HCT116 (cell line): ENCODE data around the gene ST3GAL2. TPM values are rescaled to one million over a fixed set of nuclear protein-coding genes. Genes with fewer than 3 reads are reported as not detected.

Experiments
- ATAC-seq: fragments of 200-7000 bp; cut with Tn5 transposase; 2 replicates; pipeline ENCODE4 v1.9.1; 2020; ENCODE audit warnings: mild to moderate bottlenecking, moderate library complexity
- BruUV-seq: library from RNA; stranded (reverse); fragments of 400-500 nt; replicated peaks from 2 replicates; lab custom pipeline; 2021; lab: Mats Ljungman, UMichigan
- CTCF ChIA-PET: fragments of 300-600 bp; sonication (Branson Sonifier 250); formaldehyde crosslinking; loops from one replicate; lab custom pipeline; 2021; ENCODE audit warnings: antibody characterized with exemption; lab: Charles Lee
- POLR2A ChIA-PET: fragments of 300-600, 350-600 bp; sonication (Branson Sonifier 250); formaldehyde crosslinking; loops from one replicate; lab custom pipeline; 2021; ENCODE audit warnings: antibody characterized with exemption; lab: Charles Lee
- RAD21 ChIA-PET, 2 experiments: fragments of 300-600 bp; sonication (Branson Sonifier 250); formaldehyde crosslinking; loops; one replicate each; lab custom pipeline; 2023; ENCODE audit warnings: low total read pairs in 2 of 2; ENCODE audit not compliant: uncharacterized antibody in 2 of 2, unreplicated experiment in 2 of 2, low non-redundant PET in 1 of 2; lab: Charles Lee
- DNase-seq: peaks from one replicate; pipeline ENCODE4 v3.0.0-alpha.2; 2010; ENCODE audit warnings: low read depth, low spot score
- H2AFZ ChIP-seq: fragments of 200-600 bp; shearing (Covaris generic), sonication (generic); 2 replicates; pipeline ENCODE4 v1.6.1; 2017; ENCODE audit warnings: low read depth, mixed run types, mixed read lengths, antibody characterized with exemption, low read length; ENCODE audit not compliant: poor library complexity, severe bottlenecking
- H3K27ac ChIP-seq: 2 replicates; pipeline ENCODE4 v1.5.1; 2012; ENCODE audit warnings: low read depth, low read length
- H3K27me3 ChIP-seq: fragments of 200-600 bp; sonication (generic); 2 replicates; pipeline ENCODE4 v1.6.1; 2016; ENCODE audit warnings: mixed run types, low read length, mixed read lengths; ENCODE audit not compliant: insufficient read depth
- H3K36me3 ChIP-seq, 2 experiments: fragments of 200-500 bp in 1 of 2; fragments of 200-600 bp in 1 of 2; sonication (Bioruptor generic) in 1 of 2; sonication (generic) in 1 of 2; 2 replicates each; pipeline versions ENCODE4 v1.5.1 to v1.6.1; 2014 to 2016; ENCODE audit warnings: low read length in 2 of 2, inconsistent platforms in 1 of 2, mixed read lengths in 1 of 2, mixed run types in 1 of 2; ENCODE audit not compliant: insufficient read depth in 2 of 2, control insufficient read depth in 1 of 2
- H3K4me1 ChIP-seq, 2 experiments: fragments of 200-600 bp in 1 of 2; sonication (generic) in 1 of 2; 2 replicates each; pipeline versions ENCODE4 v1.5.1 to v1.6.1; 2012 to 2017; ENCODE audit warnings: low read length in 2 of 2, inconsistent platforms in 1 of 2, mild to moderate bottlenecking in 1 of 2, mixed read lengths in 1 of 2, mixed run types in 1 of 2, moderate library complexity in 1 of 2; ENCODE audit not compliant: insufficient read depth in 2 of 2, control insufficient read depth in 1 of 2
- H3K4me2 ChIP-seq: fragments of 200-600 bp; sonication (generic); 2 replicates; pipeline ENCODE4 v1.6.1; 2017; ENCODE audit warnings: mixed run types, low read length, mixed read lengths
- H3K4me3 ChIP-seq, 2 experiments: fragments of 200-600 bp in 1 of 2; sonication (generic) in 1 of 2; replicated peaks in 1 of 2; 2 replicates each; pipeline ENCODE4 v1.5.1; 2011 to 2016; ENCODE audit warnings: low read length in 2 of 2, control low read depth in 1 of 2, low read depth in 1 of 2, mild to moderate bottlenecking in 1 of 2, mixed read lengths in 1 of 2, mixed run types in 1 of 2
- H3K79me2 ChIP-seq: fragments of 200-600 bp; sonication (generic); 2 replicates; pipeline ENCODE4 v1.6.1; 2017; ENCODE audit warnings: mild to moderate bottlenecking, mixed run types, low read length, moderate library complexity, mixed read lengths; ENCODE audit not compliant: insufficient read depth
- H3K9ac ChIP-seq: fragments of 200-600 bp; sonication (generic); 2 replicates; pipeline ENCODE4 v1.6.1; 2016; ENCODE audit warnings: low read length, mixed read lengths
- H3K9me2 ChIP-seq: fragments of 200-600 bp; sonication (generic), shearing (Covaris generic); 2 replicates; pipeline ENCODE4 v1.6.1; 2017; ENCODE audit warnings: mixed run types, mild to moderate bottlenecking, moderate library complexity; ENCODE audit not compliant: insufficient read depth
- H3K9me3 ChIP-seq, 2 experiments: fragments of 200-500 bp in 1 of 2; fragments of 200-600 bp in 1 of 2; sonication (Bioruptor generic) in 1 of 2; sonication (generic) in 1 of 2; 2 replicates each; pipeline ENCODE4 v1.6.1; 2014 to 2017; ENCODE audit warnings: low read length in 2 of 2, mixed read lengths in 2 of 2, inconsistent platforms in 1 of 2, low read depth in 1 of 2, mild to moderate bottlenecking in 1 of 2, mixed run types in 1 of 2, moderate library complexity in 1 of 2; ENCODE audit not compliant: control insufficient read depth in 1 of 2, insufficient read depth in 1 of 2
- H4K20me1 ChIP-seq: fragments of 200-600 bp; sonication (generic), shearing (Covaris generic); 2 replicates; pipeline ENCODE4 v1.6.1; 2017; ENCODE audit warnings: mixed run types, mild to moderate bottlenecking, moderate library complexity; ENCODE audit not compliant: insufficient read depth
- EGR1 ChIP-seq: IDR thresholded peaks from 2 replicates; pipeline ENCODE4 v1.6.1; 2012; ENCODE audit warnings: low read depth
- ELF1 ChIP-seq: IDR thresholded peaks from 2 replicates; pipeline ENCODE4 v1.6.1; 2012; ENCODE audit warnings: low read depth, borderline replicate concordance
- JUND ChIP-seq: IDR thresholded peaks from 2 replicates; pipeline ENCODE4 v1.6.1; 2012
- POLR2A ChIP-seq: IDR thresholded peaks from 2 replicates; pipeline ENCODE4 v1.7.0; 2011; ENCODE audit warnings: borderline replicate concordance; ENCODE audit not compliant: insufficient read depth, insufficient read length; ENCODE audit errors: extremely low read depth
- RAD21 ChIP-seq: IDR thresholded peaks from 2 replicates; pipeline ENCODE4 v1.6.1; 2012; ENCODE audit warnings: low read depth, mild to moderate bottlenecking
- SRF ChIP-seq: IDR thresholded peaks from 2 replicates; pipeline ENCODE4 v1.6.1; 2012; ENCODE audit warnings: low read depth
- TCF7L2 ChIP-seq: IDR thresholded peaks from 2 replicates; pipeline ENCODE4 v1.7.0; 2011; ENCODE audit warnings: borderline replicate concordance, inconsistent platforms; ENCODE audit not compliant: insufficient read depth, insufficient read length; ENCODE audit errors: extremely low read depth
- ZFX ChIP-seq: fragments of 450-650 bp; IDR thresholded peaks from 2 replicates; pipeline ENCODE4 v1.6.1; 2017
- intact Hi-C: fragments of 100-400 bp; cut with micrococcal nuclease; formaldehyde crosslinking; loops from 2 replicates; pipeline ENCODE4 v1.10.0; 2022
- total RNA-seq: library from RNA; stranded (reverse); gene quantifications from one replicate; pipeline ENCODE4 v1.2.1, GENCODE V29; 2021; ENCODE audit not compliant: unreplicated experiment
- TF ChIP-seq, protein P1 (sequence below), 3 experiments: fragments of 200-600 bp in 1 of 3; sonication (generic) in 1 of 3; IDR thresholded peaks in 2 of 3; conservative IDR thresholded peaks in 1 of 3; 2 replicates each; pipeline ENCODE4 v1.5.1; 2012 to 2017; ENCODE audit warnings: low read depth in 2 of 3, low read length in 2 of 3, antibody characterized with exemption in 1 of 3, borderline replicate concordance in 1 of 3, control low read depth in 1 of 3, mild to moderate bottlenecking in 1 of 3, mixed read lengths in 1 of 3, mixed run types in 1 of 3, moderate library complexity in 1 of 3; ENCODE audit not compliant: insufficient read depth in 1 of 3

Gene ST3GAL2
- total RNA-seq, 1 experiment from 2014 or later: 9.5 TPM

DNA sequence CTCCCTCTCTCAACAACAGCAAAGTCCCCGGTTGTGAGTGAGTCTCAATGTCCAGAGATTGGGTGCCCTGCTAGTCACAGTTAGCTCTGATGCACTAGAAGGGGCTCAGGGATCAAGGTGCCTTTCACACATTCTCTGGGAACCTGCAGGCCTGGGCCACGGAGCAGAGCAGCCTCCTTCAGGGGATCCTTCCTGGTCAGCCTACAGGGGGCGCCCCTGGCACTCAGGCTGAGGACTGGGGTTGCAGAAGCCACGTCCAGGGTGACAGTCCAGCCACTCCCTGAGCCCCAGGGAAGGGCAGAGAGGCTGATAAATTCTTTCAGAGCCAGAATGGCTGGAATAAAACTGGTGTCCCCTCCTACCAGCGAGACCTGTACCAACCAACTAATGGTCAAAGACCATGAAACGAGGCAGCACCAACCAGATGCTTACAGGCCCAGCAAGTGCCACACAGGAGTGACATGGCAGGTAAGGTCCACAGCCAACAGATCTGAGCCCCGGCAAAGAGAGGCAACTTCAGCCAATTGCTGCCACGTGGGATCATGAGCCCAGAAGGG lies 43.5 kb downstream of the ST3GAL2 start:
- no TSS peak for BruUV-seq
- no peak overlapping the region for H3K4me3 ChIP-seq
- no peak for TF ChIP-seq EGR1
- no peak for TF ChIP-seq ELF1
- TF ChIP-seq POLR2A: no peak
- no peak for TF ChIP-seq SRF
- TF ChIP-seq ZFX: no peak
- peak; percentile 94 for TF ChIP-seq RAD21
- TF ChIP-seq, protein P1, sequence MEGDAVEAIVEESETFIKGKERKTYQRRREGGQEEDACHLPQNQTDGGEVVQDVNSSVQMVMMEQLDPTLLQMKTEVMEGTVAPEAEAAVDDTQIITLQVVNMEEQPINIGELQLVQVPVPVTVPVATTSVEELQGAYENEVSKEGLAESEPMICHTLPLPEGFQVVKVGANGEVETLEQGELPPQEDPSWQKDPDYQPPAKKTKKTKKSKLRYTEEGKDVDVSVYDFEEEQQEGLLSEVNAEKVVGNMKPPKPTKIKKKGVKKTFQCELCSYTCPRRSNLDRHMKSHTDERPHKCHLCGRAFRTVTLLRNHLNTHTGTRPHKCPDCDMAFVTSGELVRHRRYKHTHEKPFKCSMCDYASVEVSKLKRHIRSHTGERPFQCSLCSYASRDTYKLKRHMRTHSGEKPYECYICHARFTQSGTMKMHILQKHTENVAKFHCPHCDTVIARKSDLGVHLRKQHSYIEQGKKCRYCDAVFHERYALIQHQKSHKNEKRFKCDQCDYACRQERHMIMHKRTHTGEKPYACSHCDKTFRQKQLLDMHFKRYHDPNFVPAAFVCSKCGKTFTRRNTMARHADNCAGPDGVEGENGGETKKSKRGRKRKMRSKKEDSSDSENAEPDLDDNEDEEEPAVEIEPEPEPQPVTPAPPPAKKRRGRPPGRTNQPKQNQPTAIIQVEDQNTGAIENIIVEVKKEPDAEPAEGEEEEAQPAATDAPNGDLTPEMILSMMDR (IDR thresholded peaks at IDR 0.05 in 2 of 3, conservative IDR thresholded peaks at IDR 0.05 in 1 of 3; ENCODE audit: borderline replicate concordance in 1 of 3, insufficient read depth in 1 of 3, low read depth in 2 of 3, low read length in 2 of 3): peak; percentile 80 to 93 (median 91)
- TF ChIP-seq TCF7L2: no peak
- no peak for TF ChIP-seq JUND
- TF ChIP-seq, all 23 proteins: peak for 2
- Histone ChIP-seq H3K9ac (no peak overlapping the region), H3K27me3 (no peaks in the 10 kb centered on the region), H3K4me1 (peaks cover 0 to 29% of the 10 kb centered on the region in 2 experiments; a peak in 3 of 4 replicates), H2AFZ (no peak overlapping the region), H3K79me2 (no peaks in the 10 kb centered on the region), H3K4me2 (peak overlapping the region; percentile 17; the same call in 1 of the 2 replicates), H3K27ac (no peak overlapping the region), H3K9me3 (no peaks in the 10 kb centered on the region), H4K20me1 (no peaks in the 10 kb centered on the region), H3K36me3 (no peaks in the 10 kb centered on the region), H3K9me2 (no peaks in the 10 kb centered on the region)
- ChIA-PET CTCF (no interaction called here), RAD21 (no interaction called here), POLR2A (interaction anchor here (2.3 kb wide), 1 partner anchor 14 kb away, joined by 7 read pairs; no protein-coding TSS in a partner anchor)
- intact Hi-C loops: loop anchor here (1.0 kb wide), 1 partner anchor 60 kb away; no protein-coding TSS in a partner anchor
- peak; percentile 92 for ATAC-seq
- no peak for DNase-seq
